Activated CD4-positive, alpha-beta T cell treated with anti-CD3 and anti-CD28 coated beads, Interleukin-2, amount 10 ng/mL, durations not matched to agents 24 days and 14 days (primary cell): ENCODE data around the gene TIAM1. TPM values are rescaled to one million over a fixed set of nuclear protein-coding genes. Genes with fewer than 3 reads are reported as not detected.

Experiments
- DNase-seq: peaks from one replicate; pipeline ENCODE4 v3.0.0; 2022
- H3K27ac Mint-ChIP-seq: one replicate; pipeline ENCODE4 v1.8.0; 2022; ENCODE audit warnings: mild to moderate bottlenecking, mixed read lengths
- H3K27me3 Mint-ChIP-seq: one replicate; pipeline ENCODE4 v1.8.0; 2022; ENCODE audit warnings: mixed read lengths
- H3K36me3 Mint-ChIP-seq: one replicate; pipeline ENCODE4 v1.8.0; 2022; ENCODE audit warnings: low read depth, mild to moderate bottlenecking, mixed read lengths
- H3K4me1 Mint-ChIP-seq: one replicate; pipeline ENCODE4 v1.8.0; 2021; ENCODE audit warnings: mixed read lengths
- H3K4me3 Mint-ChIP-seq: one replicate; pipeline ENCODE4 v1.8.0; 2022; ENCODE audit warnings: mild to moderate bottlenecking, moderate library complexity, mixed read lengths
- H3K9me3 Mint-ChIP-seq: one replicate; pipeline ENCODE4 v1.8.0; 2021; ENCODE audit warnings: mixed read lengths
- intact Hi-C: fragments of 100-400 bp; cut with micrococcal nuclease; formaldehyde crosslinking; loops from one replicate; pipeline ENCODE4 v1.15.1; 2023
- total RNA-seq: library from RNA; stranded (reverse); gene quantifications from 2 replicates; pipeline ENCODE4 v1.2.3, GENCODE V29; 2022

Gene TIAM1
- total RNA-seq, 1 donor from 2014 or later = 104 TPM

DNA sequence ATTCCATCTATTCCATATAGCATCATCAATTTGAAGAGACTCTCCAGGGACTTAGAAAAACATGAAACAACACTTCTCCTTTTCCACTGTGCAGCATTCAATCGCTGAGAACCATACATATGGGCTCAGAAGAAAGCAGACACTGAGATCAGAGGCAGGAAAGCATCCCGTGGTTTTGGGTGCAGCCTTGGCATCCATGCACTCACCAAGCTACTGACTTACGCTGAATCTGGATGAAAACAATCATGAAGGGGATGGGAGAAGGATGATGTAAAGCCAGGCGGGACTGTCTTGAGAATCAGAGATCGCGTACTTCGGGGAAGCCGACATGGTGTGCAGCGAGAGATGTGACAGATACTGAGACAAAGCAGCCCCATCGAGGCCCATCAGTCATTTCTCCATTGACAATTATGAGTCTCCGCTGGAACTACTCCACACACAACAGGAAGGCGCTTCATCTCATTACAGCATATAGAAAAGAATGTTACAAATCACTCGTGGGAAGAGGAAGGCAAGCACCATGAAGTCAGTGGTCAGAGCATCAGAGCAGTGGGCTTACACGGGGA lies 2.3 kb upstream of the TIAM1 start:
- peaks cover 17% of the 10 kb centered on the region for H3K27me3 Mint-ChIP-seq
- H3K4me3 Mint-ChIP-seq = peak overlapping the region; percentile 4
- peaks cover 15% of the 10 kb centered on the region for H3K36me3 Mint-ChIP-seq
- peaks cover 48% of the 10 kb centered on the region for H3K4me1 Mint-ChIP-seq
- intact Hi-C loops = no loop called here
- H3K27ac Mint-ChIP-seq = no peak overlapping the region
- peaks cover 4% of the 10 kb centered on the region for H3K9me3 Mint-ChIP-seq
- no peak for DNase-seq

DNA sequence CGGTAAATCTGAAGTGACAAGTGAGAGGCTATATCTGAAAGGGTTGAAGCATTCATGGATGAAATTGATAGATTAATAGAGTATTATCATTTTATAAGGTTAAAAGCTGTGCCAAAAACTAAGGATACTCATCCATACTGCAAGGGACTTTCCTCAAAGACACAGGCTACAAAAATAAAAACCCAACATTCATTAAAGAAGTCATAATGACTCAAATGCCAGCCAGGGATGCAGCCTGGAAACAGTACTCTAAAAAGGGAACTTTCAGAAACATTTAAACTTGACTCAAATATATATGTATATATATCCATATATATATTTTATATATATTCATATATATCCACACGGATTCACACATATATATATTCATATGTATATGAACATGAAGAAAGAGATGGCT lies 1.1 kb upstream of the TIAM1 start:
- Mint-ChIP-seq H3K9me3 (no peaks in the 10 kb centered on the region), H3K4me1 (peaks cover 58% of the 10 kb centered on the region), H3K27ac (no peak overlapping the region), H3K4me3 (peak overlapping the region; percentile 59), H3K27me3 (peaks cover 17% of the 10 kb centered on the region), H3K36me3 (peaks cover 13% of the 10 kb centered on the region)
- intact Hi-C loops = no loop called here
- DNase-seq = no peak

DNA sequence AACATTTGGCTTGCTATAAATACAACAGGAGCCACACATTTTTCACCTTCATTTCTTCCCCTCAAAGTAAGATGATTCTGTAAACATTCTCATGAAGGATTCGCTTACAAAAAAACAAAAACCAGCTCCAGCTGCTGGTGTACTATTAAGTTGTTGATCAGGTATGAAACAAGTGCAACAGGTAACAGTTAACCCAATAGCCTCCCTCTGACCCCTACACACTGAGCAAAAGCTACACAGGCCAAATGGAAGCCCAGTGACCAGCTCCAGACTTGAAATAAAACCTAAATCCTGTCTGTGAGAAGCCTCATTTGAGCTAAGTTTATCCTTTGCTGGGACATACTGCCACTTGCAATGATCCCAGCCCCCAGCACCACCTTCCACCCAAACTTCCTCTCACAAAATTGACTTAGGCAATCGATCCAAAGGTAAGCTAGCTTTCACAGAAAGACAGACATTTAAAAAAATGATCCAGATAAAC lies 991 bp downstream of the TIAM1 start:
- Mint-ChIP-seq H3K9me3 (no peaks in the 10 kb centered on the region), H3K36me3 (peaks cover 28% of the 10 kb centered on the region), H3K27me3 (peaks cover 17% of the 10 kb centered on the region), H3K4me3 (peak overlapping the region; percentile 97), H3K4me1 (peaks cover 69% of the 10 kb centered on the region), H3K27ac (peak overlapping the region; percentile 90)
- intact Hi-C loops = loop anchor here (5.0 kb wide), 1 partner anchor 314 kb away; the partner anchor contains the start of gene SOD1
- DNase-seq = no peak

DNA sequence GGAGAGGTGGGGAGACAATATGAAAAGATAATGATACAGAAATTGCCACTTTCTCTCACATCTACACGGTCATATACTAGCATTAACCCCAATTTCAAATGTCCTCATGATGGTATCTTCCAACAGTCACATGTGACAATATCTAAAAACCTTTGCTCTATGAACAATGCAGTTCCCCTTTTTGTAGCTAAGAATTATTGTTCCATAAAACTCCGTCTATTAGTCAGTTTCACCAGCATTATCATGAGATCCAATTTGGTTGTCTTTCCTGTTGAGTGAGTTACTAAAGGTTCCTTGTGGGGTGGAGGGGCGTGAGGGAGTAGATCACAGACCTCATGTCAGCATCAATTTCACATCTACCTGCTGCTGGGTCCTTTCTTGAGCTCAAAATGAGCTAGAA lies 1.7 kb downstream of the TIAM1 start:
- intact Hi-C loops = loop anchor here (5.0 kb wide), 1 partner anchor 315 kb away; the partner anchor contains the start of gene SOD1
- Mint-ChIP-seq H3K4me1 (peaks cover 63% of the 10 kb centered on the region), H3K9me3 (no peaks in the 10 kb centered on the region), H3K27ac (peak overlapping the region; percentile 90), H3K4me3 (peak overlapping the region; percentile 97), H3K27me3 (peaks cover 14% of the 10 kb centered on the region), H3K36me3 (peaks cover 32% of the 10 kb centered on the region)
- no peak for DNase-seq

DNA sequence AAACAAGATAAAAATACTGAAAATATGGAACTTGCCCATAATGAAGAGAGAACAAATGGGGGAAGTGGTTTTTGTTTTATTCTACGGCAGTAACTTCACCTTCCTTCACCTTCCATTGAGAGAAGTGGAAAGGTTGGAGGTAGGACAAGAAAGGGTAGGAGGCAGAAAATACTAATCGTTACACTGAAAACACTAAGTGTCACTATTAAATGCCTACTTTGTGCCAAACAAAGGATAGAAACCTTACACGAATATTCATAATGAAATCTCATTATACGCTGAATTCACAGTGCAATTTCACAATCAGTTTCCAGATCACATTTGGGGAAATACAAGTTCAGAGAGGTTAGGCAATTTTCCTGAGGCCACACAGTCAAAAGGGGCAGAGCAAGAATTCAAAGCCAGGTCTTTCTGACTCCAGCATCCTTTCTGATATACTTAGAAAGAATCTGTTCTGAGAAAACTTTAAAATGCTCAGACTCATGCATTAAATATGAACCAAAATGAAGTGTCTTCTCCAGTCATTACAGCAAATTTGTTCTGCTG lies 3.0 kb downstream of the TIAM1 start:
- Mint-ChIP-seq H3K27me3 (peaks cover 8% of the 10 kb centered on the region), H3K9me3 (no peaks in the 10 kb centered on the region), H3K4me1 (peaks cover 66% of the 10 kb centered on the region), H3K27ac (peak overlapping the region; percentile 78), H3K36me3 (peaks cover 42% of the 10 kb centered on the region), H3K4me3 (peak overlapping the region; percentile 55)
- intact Hi-C loops = loop anchor here (1.0 to 5.0 kb wide), 6 partner anchors 13 to 316 kb away; partner anchors contain the start of gene SOD1
- DNase-seq = no peak

DNA sequence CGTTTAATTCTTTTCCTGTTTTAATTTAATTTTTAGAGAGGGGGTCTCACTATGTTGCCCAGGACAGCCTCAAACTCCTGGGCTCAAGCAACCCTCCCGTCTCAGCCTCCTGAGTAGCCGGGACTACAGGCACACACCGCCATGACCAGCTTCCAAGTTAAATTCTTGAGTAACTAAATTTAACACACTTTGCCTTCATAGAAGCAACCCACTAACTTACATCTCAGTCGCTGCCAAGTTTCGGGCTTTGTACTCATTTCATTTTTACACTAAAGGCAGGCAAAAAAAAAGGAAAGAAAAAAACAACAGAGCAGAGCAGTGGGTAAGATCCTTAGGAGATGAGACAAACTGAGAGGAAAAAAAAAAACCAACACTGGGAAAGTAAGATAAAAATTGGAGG lies 3.5 kb downstream of the TIAM1 start:
- peaks cover 45% of the 10 kb centered on the region for H3K36me3 Mint-ChIP-seq
- H3K9me3 Mint-ChIP-seq = no peaks in the 10 kb centered on the region
- H3K27ac Mint-ChIP-seq = peak overlapping the region; percentile 78
- DNase-seq = no peak
- H3K27me3 Mint-ChIP-seq = peaks cover 8% of the 10 kb centered on the region
- intact Hi-C loops = loop anchor here (2.0 to 5.0 kb wide), 2 partner anchors 154 to 317 kb away; partner anchors contain the start of gene SOD1
- H3K4me1 Mint-ChIP-seq = peaks cover 70% of the 10 kb centered on the region
- H3K4me3 Mint-ChIP-seq = peak overlapping the region; percentile 55

DNA sequence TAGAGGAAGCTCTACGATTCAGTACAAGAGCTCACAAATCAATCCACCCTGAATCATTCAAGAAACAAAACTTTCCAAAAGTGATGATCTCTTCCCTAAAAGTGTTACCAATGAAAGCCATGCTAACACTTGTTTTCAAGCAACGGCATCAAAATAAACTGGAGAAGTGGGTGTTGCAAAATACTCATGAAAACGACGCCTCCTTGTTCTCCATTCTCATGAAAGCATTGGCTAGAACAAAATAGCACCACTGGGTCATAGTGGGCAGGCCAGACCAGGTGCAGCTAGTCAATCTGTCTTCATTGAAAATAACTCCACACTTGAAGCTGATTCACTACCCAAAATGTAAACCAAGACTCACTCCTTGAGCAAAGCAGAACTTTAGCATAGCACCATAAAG lies 4.3 kb downstream of the TIAM1 start:
- peak overlapping the region; percentile 49 for H3K27ac Mint-ChIP-seq
- peaks cover 4% of the 10 kb centered on the region for H3K27me3 Mint-ChIP-seq
- H3K4me3 Mint-ChIP-seq = peak overlapping the region; percentile 17
- DNase-seq = no peak
- H3K4me1 Mint-ChIP-seq = peaks cover 72% of the 10 kb centered on the region
- H3K36me3 Mint-ChIP-seq = peaks cover 50% of the 10 kb centered on the region
- H3K9me3 Mint-ChIP-seq = no peaks in the 10 kb centered on the region
- intact Hi-C loops = loop anchor here (2.0 to 5.0 kb wide), 2 partner anchors 153 to 318 kb away; partner anchors contain the start of gene SOD1

DNA sequence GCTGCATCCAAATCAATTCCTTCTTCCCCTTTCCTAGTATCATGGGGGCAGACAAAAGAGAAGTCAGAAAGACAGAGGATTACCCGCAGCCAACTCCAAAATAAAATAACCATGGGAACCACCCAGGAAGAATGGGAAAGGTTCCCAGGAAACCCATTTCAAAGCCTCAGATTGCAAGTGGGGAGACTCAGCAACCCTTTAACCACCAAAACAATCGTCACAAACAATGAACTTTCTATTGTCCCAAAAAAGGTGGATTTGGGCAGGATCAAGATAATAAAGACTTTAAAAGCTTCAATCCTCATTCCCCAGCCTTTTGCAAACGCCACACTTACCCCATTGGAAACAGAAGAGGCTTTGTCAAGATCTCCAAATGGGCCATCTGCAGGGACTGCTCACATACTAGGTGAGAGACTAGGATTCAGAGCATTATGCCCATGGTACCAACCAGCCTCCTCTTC lies 5.1 kb downstream of the TIAM1 start:
- H3K36me3 Mint-ChIP-seq = peaks cover 57% of the 10 kb centered on the region
- H3K9me3 Mint-ChIP-seq = no peaks in the 10 kb centered on the region
- H3K27ac Mint-ChIP-seq = no peak overlapping the region
- no peak overlapping the region for H3K4me3 Mint-ChIP-seq
- H3K27me3 Mint-ChIP-seq = peaks cover under 1% of the 10 kb centered on the region
- DNase-seq = no peak
- peaks cover 71% of the 10 kb centered on the region for H3K4me1 Mint-ChIP-seq
- intact Hi-C loops = no loop called here

DNA sequence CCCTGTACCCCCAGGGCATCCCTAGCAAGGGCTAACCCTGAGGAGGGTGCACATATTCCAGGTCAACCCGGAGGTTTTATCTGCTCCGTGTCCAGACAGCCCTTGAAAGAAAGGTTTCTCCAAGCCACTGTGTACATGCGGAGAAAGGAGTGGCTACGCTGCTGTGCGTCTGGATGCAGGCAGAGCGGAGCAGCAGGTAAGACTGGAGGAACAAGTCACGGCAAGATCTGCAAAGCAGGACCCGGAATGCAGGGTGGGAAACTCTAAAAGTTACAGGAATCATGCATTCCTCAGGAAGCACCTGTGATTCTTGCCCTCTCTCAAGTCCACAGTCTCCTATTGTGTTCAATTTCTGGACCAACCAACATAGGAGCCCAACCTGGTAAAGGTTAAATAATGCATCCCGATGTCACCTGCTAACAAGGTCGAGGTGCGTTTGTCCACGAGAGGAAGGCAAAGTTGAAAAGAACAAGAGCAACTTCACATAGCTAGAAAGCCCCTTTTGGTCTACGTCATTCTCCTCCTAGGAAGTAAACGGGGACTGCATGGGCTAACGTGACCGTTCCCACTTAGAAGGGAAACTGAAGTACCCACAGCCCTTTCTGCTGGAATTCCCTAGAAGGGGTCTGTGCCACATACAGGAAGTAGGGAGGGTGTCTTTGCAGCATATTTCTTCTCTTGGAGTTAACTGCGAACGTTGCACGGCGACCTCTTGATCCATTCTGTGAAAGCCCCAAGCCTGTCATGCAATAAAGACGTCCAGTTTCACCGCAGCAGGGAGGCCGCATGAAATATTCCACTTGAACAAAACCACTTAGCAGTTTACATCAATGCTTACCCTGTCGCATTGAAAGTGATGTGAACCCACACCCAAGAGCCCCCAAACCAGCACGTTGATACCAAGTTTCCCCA lies 5.8 kb downstream of the TIAM1 start:
- Mint-ChIP-seq H3K4me3 (no peak overlapping the region), H3K36me3 (peaks cover 63% of the 10 kb centered on the region), H3K27ac (no peak overlapping the region), H3K27me3 (no peaks in the 10 kb centered on the region), H3K4me1 (peaks cover 70% of the 10 kb centered on the region), H3K9me3 (no peaks in the 10 kb centered on the region)
- intact Hi-C loops = no loop called here
- DNase-seq = no peak

DNA sequence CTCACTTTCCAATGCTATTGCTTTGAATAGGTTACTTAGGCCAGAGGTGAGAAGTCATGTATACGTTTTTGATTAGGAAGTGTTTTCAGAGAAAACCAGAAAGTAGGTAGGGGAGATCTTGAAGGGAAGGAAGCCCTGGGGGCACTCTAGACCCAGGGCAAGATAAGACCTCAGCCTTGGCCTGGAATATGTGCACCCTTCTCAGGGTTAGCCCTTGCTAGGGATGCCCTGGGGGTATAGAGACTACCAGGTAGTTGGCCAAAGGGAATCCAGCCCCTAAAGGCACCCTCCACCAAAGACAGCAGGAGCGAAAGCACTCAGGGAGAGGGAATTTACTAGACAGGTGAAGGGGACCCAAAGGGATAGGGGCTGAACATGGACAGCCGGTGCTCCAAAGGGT lies 7.0 kb downstream of the TIAM1 start:
- no peak for DNase-seq
- Mint-ChIP-seq H3K9me3 (no peaks in the 10 kb centered on the region), H3K36me3 (peaks cover 66% of the 10 kb centered on the region), H3K4me1 (peaks cover 66% of the 10 kb centered on the region), H3K4me3 (no peak overlapping the region), H3K27ac (no peak overlapping the region), H3K27me3 (no peaks in the 10 kb centered on the region)
- intact Hi-C loops = no loop called here

DNA sequence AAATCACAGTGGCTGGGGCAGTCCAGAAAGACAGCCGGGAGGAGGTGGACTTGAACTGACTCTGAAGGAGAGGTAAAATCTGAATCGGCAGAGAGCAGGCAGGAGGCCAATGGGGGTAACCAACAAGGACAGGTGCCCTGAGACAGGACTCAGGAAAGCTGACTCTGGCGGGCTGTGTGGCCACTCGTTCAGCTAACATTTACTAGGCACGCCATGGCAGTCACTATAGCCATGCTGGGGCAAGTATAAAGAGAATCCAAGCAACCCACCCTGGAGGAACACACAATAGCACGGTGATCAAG lies 7.4 kb downstream of the TIAM1 start:
- DNase-seq = no peak
- Mint-ChIP-seq H3K27me3 (no peaks in the 10 kb centered on the region), H3K4me3 (peak overlapping the region; percentile 1), H3K4me1 (peaks cover 69% of the 10 kb centered on the region), H3K9me3 (no peaks in the 10 kb centered on the region), H3K36me3 (peaks cover 70% of the 10 kb centered on the region), H3K27ac (peak overlapping the region; percentile 37)
- intact Hi-C loops = no loop called here

DNA sequence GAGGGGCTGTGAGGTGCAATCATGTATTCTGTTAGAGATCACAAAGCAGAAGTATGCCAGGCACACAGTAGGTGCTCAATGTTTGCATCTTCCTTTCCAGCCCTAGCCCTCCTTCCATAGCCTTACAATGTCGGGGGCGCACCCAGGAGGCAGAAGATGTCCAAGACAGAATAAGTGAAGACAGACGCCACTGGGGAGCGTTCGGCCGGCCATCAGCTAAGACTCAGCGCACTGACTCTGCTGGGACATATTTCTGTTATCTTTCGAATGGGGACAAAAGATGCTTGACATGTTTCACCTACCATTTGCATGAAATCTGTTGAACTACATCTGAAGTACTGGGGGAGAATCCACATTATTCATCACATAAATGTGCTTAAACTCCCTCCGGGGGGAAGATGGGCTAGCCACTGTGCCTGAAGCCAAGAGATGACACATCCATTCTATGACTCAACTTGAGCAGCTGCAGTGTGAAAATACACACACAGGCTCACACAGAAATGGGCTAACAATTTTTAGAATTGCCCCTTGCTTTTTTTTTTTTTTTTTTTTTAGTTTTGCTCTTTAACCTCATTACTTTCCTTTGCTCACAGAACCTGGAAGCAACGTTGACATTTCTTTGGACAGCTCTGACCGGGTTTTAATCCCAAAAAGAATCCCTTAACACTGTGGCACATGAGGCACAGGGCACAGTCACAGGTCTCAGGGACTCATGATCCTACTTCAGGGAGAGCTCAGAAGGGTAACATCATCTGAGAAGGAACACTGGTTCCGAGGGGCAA lies 7.9 kb downstream of the TIAM1 start:
- peak overlapping the region; percentile 51 for H3K27ac Mint-ChIP-seq
- no peaks in the 10 kb centered on the region for H3K27me3 Mint-ChIP-seq
- H3K4me3 Mint-ChIP-seq = peak overlapping the region; percentile 1
- H3K9me3 Mint-ChIP-seq = no peaks in the 10 kb centered on the region
- intact Hi-C loops = no loop called here
- peaks cover 76% of the 10 kb centered on the region for H3K36me3 Mint-ChIP-seq
- peak; percentile 64 for DNase-seq
- H3K4me1 Mint-ChIP-seq = peaks cover 65% of the 10 kb centered on the region

DNA sequence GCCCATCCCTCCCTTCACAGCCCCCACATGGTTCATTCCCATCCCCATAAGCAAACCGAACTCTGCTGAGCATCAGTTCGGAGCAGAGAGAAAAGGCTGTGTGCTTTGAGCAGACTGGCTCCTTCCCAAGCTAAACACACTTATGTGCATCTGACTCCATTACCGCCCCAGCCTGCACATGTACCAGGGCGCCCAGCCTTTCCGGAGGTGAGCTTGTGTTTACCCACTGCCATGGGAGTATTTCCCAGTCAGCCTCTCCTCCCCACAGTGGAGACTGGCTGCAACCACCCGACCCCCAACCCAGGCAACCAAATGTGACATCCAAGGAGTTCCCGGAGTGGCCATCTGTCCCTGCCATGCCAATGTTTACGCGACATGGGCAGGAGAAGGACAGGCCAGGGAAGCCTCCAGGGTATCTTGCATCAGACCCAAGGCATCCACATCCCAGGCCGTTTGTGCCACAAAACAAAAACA lies 9.4 kb downstream of the TIAM1 start:
- DNase-seq = no peak
- H3K27me3 Mint-ChIP-seq = no peaks in the 10 kb centered on the region
- H3K4me1 Mint-ChIP-seq = peaks cover 55% of the 10 kb centered on the region
- peaks cover 76% of the 10 kb centered on the region for H3K36me3 Mint-ChIP-seq
- H3K4me3 Mint-ChIP-seq = no peak overlapping the region
- intact Hi-C loops = no loop called here
- H3K27ac Mint-ChIP-seq = no peak overlapping the region
- H3K9me3 Mint-ChIP-seq = no peaks in the 10 kb centered on the region
